HepG2 (cell line): ENCODE results near the gene MAP3K2. TPM values are rescaled to one million over a fixed set of nuclear protein-coding genes. Genes with fewer than 3 reads are reported as not detected.

Experiments used
- ATAC-seq: fragments of 200-7000 bp; cut with Tn5 transposase; 3 replicates; pipeline ENCODE4 v1.9.1; 2020; ENCODE audit warnings: mild to moderate bottlenecking, moderate library complexity
- BruUV-seq: library from RNA; stranded (reverse); fragments of 400-500 nt; replicated peaks from 2 replicates; lab custom pipeline; 2021; lab: Mats Ljungman, UMichigan
- CTCF ChIA-PET: fragments of 300-600 bp; formaldehyde crosslinking; extraction: SDS; loops from one replicate; lab custom pipeline; 2021; ENCODE audit warnings: low total read pairs, inconsistent platforms, low intra/inter-chr PET ratio; lab: Yijun Ruan, JAX
- POLR2A ChIA-PET: fragments of 350-600 bp; sonication (Branson Sonifier 250); formaldehyde crosslinking; loops from one replicate; lab custom pipeline; 2020; ENCODE audit warnings: antibody characterized with exemption, inconsistent platforms; lab: Yijun Ruan, JAX
- DNase-seq: peaks from one replicate; pipeline ENCODE4 v3.0.0-alpha.2; 2015; ENCODE audit warnings: low spot score
- FAIRE-seq: peaks from 3 replicates; lab custom pipeline; 2011; peaks lifted over from hg19 to GRCh38; lab: Jason Lieb, UNC
- H2AFZ ChIP-seq: one replicate; pipeline ENCODE4 v1.6.1; 2011; ENCODE audit warnings: low read length, inconsistent platforms
- H3K27ac ChIP-seq: fragments of 300-600 bp; 3 replicates; pipeline ENCODE4 v1.8.0; 2011; ENCODE audit warnings: mixed run types, mild to moderate bottlenecking, mixed read lengths, low read length, inconsistent platforms; ENCODE audit not compliant: insufficient read depth; ENCODE audit errors: extremely low read length
- H3K27me3 ChIP-seq, 2 experiments: fragments of 200-600 bp in 1 of 2; 2 replicates in 1 of 2; 3 replicates in 1 of 2; pipeline versions ENCODE4 v1.6.0 to v1.8.0; 2011; ENCODE audit warnings: low read length in 2 of 2, mild to moderate bottlenecking in 2 of 2, moderate library complexity in 2 of 2, inconsistent platforms in 1 of 2; ENCODE audit not compliant: insufficient read depth in 2 of 2, control insufficient read depth in 1 of 2
- H3K36me3 ChIP-seq, 2 experiments: fragments of 200-600 bp in 1 of 2; replicated peaks in 1 of 2; 2 replicates in 1 of 2; 3 replicates in 1 of 2; pipeline versions ENCODE4 v1.5.1 to v1.8.0; 2011; ENCODE audit warnings: low read length in 2 of 2, inconsistent platforms in 1 of 2; ENCODE audit not compliant: insufficient read depth in 2 of 2, control insufficient read depth in 1 of 2
- H3K4me1 ChIP-seq: 2 replicates; pipeline ENCODE4 v1.5.1; 2012; ENCODE audit warnings: low read length, inconsistent platforms; ENCODE audit not compliant: insufficient read depth
- H3K4me2 ChIP-seq: 2 replicates; pipeline ENCODE4 v1.6.0; 2011; ENCODE audit warnings: low read depth, low read length, inconsistent platforms
- H3K4me3 ChIP-seq, 3 experiments: fragments of 200-600 bp in 1 of 3; sonication (generic), shearing (Covaris generic) in 1 of 3; replicated peaks in 1 of 3; 2 replicates each; pipeline ENCODE4 v1.5.1; 2011 to 2016; ENCODE audit warnings: low read length in 3 of 3, inconsistent platforms in 2 of 3, low read depth in 2 of 3, mild to moderate bottlenecking in 2 of 3, control low read depth in 1 of 3, mixed read lengths in 1 of 3; ENCODE audit not compliant: insufficient read depth in 1 of 3
- H3K79me2 ChIP-seq: one replicate; pipeline ENCODE4 v1.6.1; 2011; ENCODE audit warnings: low read length, inconsistent platforms; ENCODE audit not compliant: insufficient read depth
- H3K9ac ChIP-seq: 2 replicates; pipeline ENCODE4 v1.6.0; 2011; ENCODE audit warnings: mild to moderate bottlenecking, low read depth, low read length, inconsistent platforms; ENCODE audit not compliant: insufficient read depth
- H3K9me3 ChIP-seq: 2 replicates; pipeline ENCODE4 v1.5.1; 2012; ENCODE audit warnings: mild to moderate bottlenecking, low read length
- H4K20me1 ChIP-seq: 2 replicates; pipeline ENCODE4 v1.6.0; 2011; ENCODE audit warnings: inconsistent platforms, mild to moderate bottlenecking, low read length, moderate library complexity; ENCODE audit not compliant: insufficient read depth
- FOXO1 ChIP-seq: sonication (generic); formaldehyde crosslinking; IDR thresholded peaks from 2 replicates; pipeline ENCODE4 v1.4.0; 2020; ENCODE audit warnings: missing genetic modification reagents
- NAIF1 ChIP-seq: sonication (generic); formaldehyde crosslinking; IDR thresholded peaks from 2 replicates; pipeline ENCODE4 v1.5.0; 2020; ENCODE audit warnings: mild to moderate bottlenecking, missing genetic modification reagents, borderline replicate concordance
- NFATC3 ChIP-seq: sonication (generic); formaldehyde crosslinking; IDR thresholded peaks from 2 replicates; pipeline ENCODE4 v1.5.1; 2020; ENCODE audit warnings: mild to moderate bottlenecking, missing genetic modification reagents
- RARA ChIP-seq: IDR thresholded peaks from 2 replicates; pipeline ENCODE4 v1.6.1; 2016; ENCODE audit warnings: missing genetic modification reagents, missing compliant biosample characterization
- SNRNP70 ChIP-seq: fragments of 200-400 bp; formaldehyde crosslinking; IDR thresholded peaks from 2 replicates; pipeline ENCODE4 v1.6.1; 2017; ENCODE audit warnings: mild to moderate bottlenecking, low read depth, low read length, moderate library complexity
- TAF15 ChIP-seq: fragments of 200-400 bp; formaldehyde crosslinking; IDR thresholded peaks from one replicate; pipeline ENCODE4 v1.6.1; 2018; ENCODE audit warnings: mild to moderate bottlenecking, low read depth, low read length; ENCODE audit not compliant: poor library complexity, severe bottlenecking
- TSC22D2 ChIP-seq: sonication (generic); formaldehyde crosslinking; IDR thresholded peaks from 2 replicates; pipeline ENCODE4 v1.5.1; 2020; ENCODE audit warnings: missing genetic modification reagents, mild to moderate bottlenecking, borderline replicate concordance
- ZBTB3 ChIP-seq: sonication (generic); formaldehyde crosslinking; IDR thresholded peaks from 2 replicates; pipeline ENCODE4 v1.4.0; 2020; ENCODE audit warnings: low read depth, mild to moderate bottlenecking, moderate library complexity, missing genetic modification reagents, borderline replicate concordance
- ZNF256 ChIP-seq: sonication (generic); formaldehyde crosslinking; conservative IDR thresholded peaks from 2 replicates; pipeline ENCODE4 v1.4.0; 2020; ENCODE audit warnings: missing genetic modification reagents
- ZNF30 ChIP-seq: sonication (generic); formaldehyde crosslinking; IDR thresholded peaks from 2 replicates; pipeline ENCODE4 v1.5.0; 2020; ENCODE audit warnings: mild to moderate bottlenecking, missing genetic modification reagents
- ZNF33B ChIP-seq: sonication (generic); formaldehyde crosslinking; IDR thresholded peaks from 2 replicates; pipeline ENCODE4 v1.5.1; 2020; ENCODE audit warnings: mild to moderate bottlenecking, missing genetic modification reagents
- ZNF543 ChIP-seq: sonication (generic); formaldehyde crosslinking; IDR thresholded peaks from 2 replicates; pipeline ENCODE4 v1.4.0; 2020; ENCODE audit warnings: mild to moderate bottlenecking, missing genetic modification reagents
- WGBS: methylation state at CpG from one replicate; pipeline ENCODE4 v1.1.6; 2017; ENCODE audit warnings: low lambda C conversion rate; 5-methylcytosine and 5-hydroxymethylcytosine counted together
- in situ Hi-C: cut with HindIII; loops from 2 replicates; pipeline ENCODE4 v1.10.0; 2017; ENCODE audit warnings: low pct_unique_long_range_greater_than_20kb; ENCODE audit not compliant: extremely low pct_ligation_motif_present
- intact Hi-C: fragments of 100-400 bp; cut with micrococcal nuclease; formaldehyde crosslinking; loops from one replicate; pipeline ENCODE4 v1.10.0; 2022; ENCODE audit not compliant: unreplicated experiment
- polyA plus RNA-seq, 8 experiments: library from polyadenylated mRNA; depleted of rRNA in 3 of 8; stranded (reverse) in 7 of 8; unstranded in 1 of 8; fragments of >200 nt; fragmentation: Illumina TruSeq in 4 of 8; extraction: Trizol in 4 of 8; gene quantifications; 2 replicates each; pipeline versions ENCODE4 v1.2.1 to v1.2.3, GENCODE V29; 2011 to 2016; ENCODE audit warnings: low read depth in 4 of 8, missing spikeins in 1 of 8, mixed read lengths in 1 of 8; ENCODE audit not compliant: insufficient read depth in 1 of 8
- total RNA-seq, 5 experiments: library from RNA; depleted of rRNA; stranded (reverse); fragments of >200 nt; fragmentation: Illumina TruSeq; extraction: Trizol; gene quantifications; 2 replicates each; pipeline ENCODE4 v1.2.3, GENCODE V29; 2016; ENCODE audit warnings: low read depth in 1 of 5
- TF ChIP-seq, protein P1 (sequence below): sonication (generic); formaldehyde crosslinking; IDR thresholded peaks from 2 replicates; pipeline ENCODE4 v1.8.1; 2022; ENCODE audit warnings: mild to moderate bottlenecking, missing genetic modification reagents
- TF ChIP-seq, protein P2 (sequence below): sonication (generic); formaldehyde crosslinking; IDR thresholded peaks from 2 replicates; pipeline ENCODE4 v1.4.0; 2020; ENCODE audit warnings: missing genetic modification reagents
- TF ChIP-seq, protein P3 (sequence below): sonication (generic); formaldehyde crosslinking; conservative IDR thresholded peaks from 2 replicates; pipeline ENCODE4 v1.8.0; 2022; ENCODE audit warnings: mild to moderate bottlenecking, moderate library complexity, missing genetic modification reagents
- TF ChIP-seq, protein P4 (sequence below): sonication (generic); formaldehyde crosslinking; IDR thresholded peaks from 2 replicates; pipeline ENCODE4 v1.8.0; 2022; ENCODE audit warnings: missing genetic modification reagents, mild to moderate bottlenecking, borderline replicate concordance
- TF ChIP-seq, protein P5 (sequence below): sonication (generic); formaldehyde crosslinking; IDR thresholded peaks from 2 replicates; pipeline ENCODE4 v1.5.0; 2020; ENCODE audit warnings: missing genetic modification reagents

The MAP3K2 gene
- total and polyA plus RNA-seq, 2 of the 13 experiments (the other 11 are each of a cell fraction or from before 2014, with no cell fraction given) = 12.2 to 37.2 TPM

DNA sequence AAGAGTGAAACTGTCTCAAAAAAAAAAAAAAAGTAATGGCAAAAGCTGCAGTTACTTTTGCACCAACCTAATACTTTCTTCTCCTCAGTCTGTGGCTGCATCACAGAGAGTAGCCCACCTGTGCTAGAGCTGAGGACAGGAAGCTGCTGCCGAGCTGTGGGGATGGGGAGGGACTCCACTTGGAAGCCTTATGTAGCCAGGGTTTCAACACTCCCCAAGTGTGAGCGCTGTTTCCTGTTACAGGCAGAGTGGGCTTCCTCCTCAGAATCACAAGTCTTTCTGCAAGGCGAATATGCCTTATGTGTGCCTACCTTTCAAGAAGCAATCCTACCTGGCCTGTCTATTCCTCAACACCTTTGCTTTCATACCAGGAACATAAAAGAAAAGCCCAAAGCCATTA is 131.4 kb downstream of the MAP3K2 start (continued):
- TF ChIP-seq, protein P1, sequence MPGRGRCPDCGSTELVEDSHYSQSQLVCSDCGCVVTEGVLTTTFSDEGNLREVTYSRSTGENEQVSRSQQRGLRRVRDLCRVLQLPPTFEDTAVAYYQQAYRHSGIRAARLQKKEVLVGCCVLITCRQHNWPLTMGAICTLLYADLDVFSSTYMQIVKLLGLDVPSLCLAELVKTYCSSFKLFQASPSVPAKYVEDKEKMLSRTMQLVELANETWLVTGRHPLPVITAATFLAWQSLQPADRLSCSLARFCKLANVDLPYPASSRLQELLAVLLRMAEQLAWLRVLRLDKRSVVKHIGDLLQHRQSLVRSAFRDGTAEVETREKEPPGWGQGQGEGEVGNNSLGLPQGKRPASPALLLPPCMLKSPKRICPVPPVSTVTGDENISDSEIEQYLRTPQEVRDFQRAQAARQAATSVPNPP (CRISPR knock-in tag) = no peak
- TF ChIP-seq, all 625 proteins: peak for 0

DNA sequence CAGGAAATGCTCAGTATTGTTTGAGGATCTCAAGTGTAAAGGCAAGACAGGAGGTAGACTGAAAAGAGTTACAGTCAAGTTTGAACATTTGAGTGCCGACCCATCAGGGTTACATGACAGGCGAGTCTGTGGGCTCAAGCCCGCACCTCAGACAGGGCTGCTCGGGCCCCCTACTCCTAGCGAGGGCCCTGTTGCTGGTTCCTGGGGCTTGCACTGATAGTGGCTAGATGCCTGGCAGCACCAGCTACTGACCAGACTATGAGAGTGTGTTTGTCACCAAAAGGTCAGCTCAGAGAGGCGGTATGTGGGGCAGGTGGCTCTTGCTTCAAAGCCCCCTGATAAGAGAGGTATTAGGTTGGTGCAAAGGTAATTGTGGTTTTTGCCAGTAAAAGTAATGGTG is 132.1 kb downstream of the MAP3K2 start:
- no TSS peak for BruUV-seq
- H3K36me3 ChIP-seq = peaks cover 24 to 43% of the 10 kb centered on the region in 2 experiments
- POLR2A ChIA-PET = no interaction called here
- WGBS = 100% methylated on average over 4 of the region's 6 CpGs
- H3K27me3 ChIP-seq = no peaks in the 10 kb centered on the region
- DNase-seq (no peak), FAIRE-seq (no peak), ATAC-seq (peak; percentile 45; the same call in 2 of the 3 replicates)
- no peak overlapping the region for H3K4me2 ChIP-seq
- no peak overlapping the region for H3K9ac ChIP-seq
- H2AFZ ChIP-seq = no peak overlapping the region
- in situ Hi-C loops = no loop called here
- no peaks in the 10 kb centered on the region for H4K20me1 ChIP-seq
- peaks cover 5% of the 10 kb centered on the region; the same call in 1 of the 2 replicates for H3K4me1 ChIP-seq
- H3K27ac ChIP-seq = no peak overlapping the region
- CTCF ChIA-PET = no interaction called here
- no peaks in the 10 kb centered on the region for H3K9me3 ChIP-seq
- no peaks in the 10 kb centered on the region for H3K79me2 ChIP-seq
- intact Hi-C loops = no loop called here
- no peak overlapping the region for H3K4me3 ChIP-seq
- no peak for TF ChIP-seq NFATC3 (CRISPR knock-in tag)
- TF ChIP-seq NAIF1 = no peak
- no peak for TF ChIP-seq FOXO1 (CRISPR knock-in tag)
- TF ChIP-seq, protein P2, sequence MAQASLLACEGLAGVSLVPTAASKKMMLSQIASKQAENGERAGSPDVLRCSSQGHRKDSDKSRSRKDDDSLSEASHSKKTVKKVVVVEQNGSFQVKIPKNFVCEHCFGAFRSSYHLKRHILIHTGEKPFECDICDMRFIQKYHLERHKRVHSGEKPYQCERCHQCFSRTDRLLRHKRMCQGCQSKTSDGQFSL (CRISPR knock-in tag) = no peak
- TF ChIP-seq ZNF543 (CRISPR knock-in tag) = no peak
- no peak for TF ChIP-seq ZNF33B (CRISPR knock-in tag)
- TF ChIP-seq ZNF30 (CRISPR knock-in tag) = no peak
- TF ChIP-seq RARA (CRISPR knock-in tag) = no peak
- TF ChIP-seq, protein P3, sequence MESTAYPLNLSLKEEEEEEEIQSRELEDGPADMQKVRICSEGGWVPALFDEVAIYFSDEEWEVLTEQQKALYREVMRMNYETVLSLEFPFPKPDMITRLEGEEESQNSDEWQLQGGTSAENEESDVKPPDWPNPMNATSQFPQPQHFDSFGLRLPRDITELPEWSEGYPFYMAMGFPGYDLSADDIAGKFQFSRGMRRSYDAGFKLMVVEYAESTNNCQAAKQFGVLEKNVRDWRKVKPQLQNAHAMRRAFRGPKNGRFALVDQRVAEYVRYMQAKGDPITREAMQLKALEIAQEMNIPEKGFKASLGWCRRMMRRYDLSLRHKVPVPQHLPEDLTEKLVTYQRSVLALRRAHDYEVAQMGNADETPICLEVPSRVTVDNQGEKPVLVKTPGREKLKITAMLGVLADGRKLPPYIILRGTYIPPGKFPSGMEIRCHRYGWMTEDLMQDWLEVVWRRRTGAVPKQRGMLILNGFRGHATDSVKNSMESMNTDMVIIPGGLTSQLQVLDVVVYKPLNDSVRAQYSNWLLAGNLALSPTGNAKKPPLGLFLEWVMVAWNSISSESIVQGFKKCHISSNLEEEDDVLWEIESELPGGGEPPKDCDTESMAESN = no peak
- TF ChIP-seq ZNF256 (CRISPR knock-in tag) = no peak
- TF ChIP-seq, protein P4, sequence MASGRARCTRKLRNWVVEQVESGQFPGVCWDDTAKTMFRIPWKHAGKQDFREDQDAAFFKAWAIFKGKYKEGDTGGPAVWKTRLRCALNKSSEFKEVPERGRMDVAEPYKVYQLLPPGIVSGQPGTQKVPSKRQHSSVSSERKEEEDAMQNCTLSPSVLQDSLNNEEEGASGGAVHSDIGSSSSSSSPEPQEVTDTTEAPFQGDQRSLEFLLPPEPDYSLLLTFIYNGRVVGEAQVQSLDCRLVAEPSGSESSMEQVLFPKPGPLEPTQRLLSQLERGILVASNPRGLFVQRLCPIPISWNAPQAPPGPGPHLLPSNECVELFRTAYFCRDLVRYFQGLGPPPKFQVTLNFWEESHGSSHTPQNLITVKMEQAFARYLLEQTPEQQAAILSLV (CRISPR knock-in tag) = no peak
- TF ChIP-seq TSC22D2 (CRISPR knock-in tag) = no peak
- no peak for TF ChIP-seq ZBTB3
- TF ChIP-seq, protein P5, sequence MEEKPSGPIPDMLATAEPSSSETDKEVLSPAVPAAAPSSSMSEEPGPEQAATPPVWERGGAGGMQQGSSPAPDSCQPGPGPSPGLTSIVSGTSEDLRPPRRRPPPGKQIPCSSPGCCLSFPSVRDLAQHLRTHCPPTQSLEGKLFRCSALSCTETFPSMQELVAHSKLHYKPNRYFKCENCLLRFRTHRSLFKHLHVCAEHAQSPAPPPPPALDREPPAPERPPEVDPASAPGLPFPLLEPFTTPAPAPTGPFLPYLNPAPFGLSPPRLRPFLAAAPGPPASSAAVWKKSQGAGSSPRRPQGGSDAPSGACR (CRISPR knock-in tag) = no peak
- no peak for TF ChIP-seq SNRNP70
- TF ChIP-seq TAF15 = no peak
